Central memory CD8-positive, alpha-beta T cell (primary cell): ENCODE data around the gene C4orf50.
"Not testable (repeated sequence)": the region's sequence is repeated elsewhere in the genome, so short reads cannot be mapped to it uniquely, and the experiment has no call there.

ENCODE experiments used
- ATAC-seq: fragments of 150-1000 bp; cut with Tn5 transposase; replicated peaks from 2 replicates; pipeline ENCODE4 v1.10.0; 2022; ENCODE audit warnings: mild to moderate bottlenecking, moderate FRiP score, moderate number of reproducible peaks; ENCODE audit not compliant: poor library complexity, severe bottlenecking; ENCODE audit errors: extremely low read depth
- DNase-seq, 2 donors: peaks; one replicate each; pipeline ENCODE4 v3.0.0; 2021; ENCODE audit warnings: low spot score in 2 of 2
- H3K27ac Mint-ChIP-seq: one replicate; pipeline ENCODE4 v1.8.0; 2022; ENCODE audit warnings: low read depth, mild to moderate bottlenecking, moderate library complexity, mixed read lengths
- H3K27me3 Mint-ChIP-seq: one replicate; pipeline ENCODE4 v1.8.0; 2022; ENCODE audit warnings: mixed read lengths
- H3K36me3 Mint-ChIP-seq: one replicate; pipeline ENCODE4 v1.8.0; 2022; ENCODE audit warnings: mild to moderate bottlenecking, moderate library complexity, mixed read lengths; ENCODE audit not compliant: insufficient read depth
- H3K4me1 Mint-ChIP-seq: one replicate; pipeline ENCODE4 v1.8.0; 2022; ENCODE audit warnings: mixed read lengths
- H3K4me3 Mint-ChIP-seq: one replicate; pipeline ENCODE4 v1.8.0; 2022; ENCODE audit warnings: mild to moderate bottlenecking, moderate library complexity, mixed read lengths
- H3K9me3 Mint-ChIP-seq: one replicate; pipeline ENCODE4 v1.8.0; 2022; ENCODE audit warnings: mixed read lengths

C4orf50 gene

DNA sequence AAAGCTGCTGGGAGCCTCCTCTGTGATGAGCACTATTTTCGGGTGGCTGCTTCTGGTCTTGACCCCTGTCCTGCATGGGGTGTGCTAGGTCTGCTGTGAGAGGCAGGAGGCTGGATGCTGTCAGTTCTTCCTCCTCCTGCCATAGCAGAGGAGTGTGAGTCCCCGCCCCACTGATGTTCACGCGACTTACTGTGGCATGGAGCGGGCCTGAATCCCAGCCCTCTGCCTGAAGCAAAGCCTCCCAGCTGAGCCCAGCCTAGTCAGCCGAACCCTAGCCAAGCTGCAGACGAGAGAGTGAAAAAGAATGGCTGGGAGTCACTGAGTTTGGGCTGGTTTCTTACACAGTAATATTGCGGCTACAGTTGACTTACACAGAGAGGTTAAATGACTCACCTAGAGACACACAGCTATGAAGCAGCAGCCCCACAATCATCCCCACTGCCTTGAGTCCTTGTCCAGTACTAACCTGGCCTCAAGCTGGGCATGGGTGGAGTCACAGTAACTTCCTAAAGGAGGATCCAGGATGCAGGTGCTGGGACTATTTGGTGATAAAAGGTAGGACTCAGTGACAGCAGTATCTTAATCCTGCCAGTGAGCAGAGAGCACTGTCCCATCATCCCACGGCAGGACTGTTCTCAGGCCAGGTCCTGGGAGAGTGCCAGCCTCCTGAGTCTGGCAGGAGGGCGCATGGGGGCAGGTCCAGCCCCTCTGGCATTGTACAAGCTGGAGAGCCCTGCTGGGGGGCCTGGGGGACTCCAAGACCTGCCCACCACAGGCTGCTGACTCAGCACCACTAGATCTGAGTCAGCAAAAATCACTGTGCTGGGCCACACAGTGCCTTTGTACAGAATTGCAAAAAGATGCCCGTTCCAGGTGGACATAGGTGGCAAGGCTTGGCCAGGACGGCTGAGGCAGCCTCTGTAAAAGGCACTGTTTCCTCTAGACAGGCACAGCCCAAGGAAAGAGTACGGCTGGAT is 65.0 kb downstream of the C4orf50 start:
- Mint-ChIP-seq H3K4me1 (no peaks in the 10 kb centered on the region), H3K4me3 (no peak overlapping the region), H3K27me3 (no peaks in the 10 kb centered on the region), H3K27ac (no peak overlapping the region), H3K36me3 (peaks cover 2% of the 10 kb centered on the region), H3K9me3 (no peaks in the 10 kb centered on the region)
- DNase-seq (no peak), ATAC-seq (no peak)

DNA sequence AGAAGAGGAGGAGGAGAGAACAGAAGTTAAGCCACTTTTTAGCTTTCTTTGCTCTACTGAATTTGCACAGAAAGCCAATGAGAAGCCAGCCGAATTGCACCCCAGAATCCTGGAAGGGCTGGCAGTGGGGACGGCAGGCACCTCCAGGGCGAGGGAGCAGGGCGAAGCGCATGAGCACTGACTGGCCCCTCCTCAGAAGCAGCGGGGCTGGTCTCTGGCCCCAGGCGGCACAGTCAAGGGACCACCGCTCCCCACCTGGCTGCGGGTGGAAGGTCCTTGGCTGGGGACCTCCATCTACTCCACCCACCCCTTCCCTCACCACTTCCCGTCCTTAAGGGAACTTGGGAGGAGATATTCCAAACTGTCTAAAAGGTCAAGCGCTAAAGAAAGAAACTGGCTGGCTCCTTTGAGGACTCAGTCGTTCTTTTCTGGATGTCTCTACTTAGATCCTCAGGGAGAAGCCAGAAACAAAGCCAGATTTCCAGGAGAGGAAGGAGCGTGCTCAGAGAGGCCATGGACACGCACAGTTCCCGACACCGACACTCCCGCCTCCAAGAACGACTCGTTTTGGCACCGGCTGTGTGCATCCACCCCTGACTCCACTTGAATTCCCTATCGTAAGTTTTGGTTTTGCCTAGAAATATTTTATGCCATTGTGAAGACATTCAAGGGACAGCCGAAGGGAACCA is 65.8 kb downstream of the C4orf50 start:
- Mint-ChIP-seq H3K36me3 (peaks cover 2% of the 10 kb centered on the region), H3K9me3 (no peaks in the 10 kb centered on the region), H3K4me1 (no peaks in the 10 kb centered on the region), H3K27ac (no peak overlapping the region), H3K27me3 (no peaks in the 10 kb centered on the region), H3K4me3 (no peak overlapping the region)
- DNase-seq (no peak), ATAC-seq (no peak)

DNA sequence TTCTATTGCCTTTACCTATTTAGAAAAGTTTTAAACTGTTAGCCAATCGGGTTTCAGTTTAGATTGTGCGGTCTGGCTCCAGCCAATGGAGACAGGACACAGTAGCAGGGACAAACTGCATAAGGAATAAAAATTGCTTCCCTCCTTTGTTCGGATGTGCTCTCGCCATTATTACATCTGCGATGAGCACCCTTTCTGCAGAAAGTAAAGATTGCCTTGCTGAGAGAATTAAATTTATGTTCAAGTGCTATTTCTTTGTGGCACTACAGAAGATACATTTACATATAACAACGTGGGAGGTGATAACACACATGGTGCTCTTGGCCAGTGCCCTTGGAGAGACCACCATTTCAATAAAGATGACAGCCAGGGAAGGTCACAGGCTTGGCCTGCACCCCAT is 71.6 kb downstream of the C4orf50 start:
- ATAC-seq, H3K27me3 Mint-ChIP-seq, DNase-seq, H3K27ac Mint-ChIP-seq, H3K4me3 Mint-ChIP-seq, H3K9me3 Mint-ChIP-seq, H3K36me3 Mint-ChIP-seq: not testable (repeated sequence)
- peaks cover 14% of the 10 kb centered on the region for H3K4me1 Mint-ChIP-seq

DNA sequence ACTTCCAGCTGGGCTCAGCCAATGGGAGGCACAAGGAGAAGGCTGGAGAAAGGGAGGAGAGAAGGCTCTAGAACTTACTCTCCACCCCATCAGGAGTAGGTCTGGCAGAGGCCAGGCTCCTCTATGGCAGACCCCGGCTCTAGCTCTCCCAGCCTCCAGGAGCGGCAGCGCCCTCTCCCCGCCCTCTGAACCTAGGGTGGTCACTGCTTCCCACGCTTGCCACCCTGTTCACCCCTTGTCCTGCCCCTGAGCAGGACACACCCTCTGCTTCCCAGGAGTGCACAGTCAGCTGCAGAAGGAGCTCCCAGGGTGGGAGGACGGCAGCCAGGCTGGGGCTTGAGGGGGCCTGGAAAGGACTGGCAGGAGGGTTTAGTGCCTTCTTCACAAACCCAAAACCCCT is 72.3 kb downstream of the C4orf50 start:
- no peak for ATAC-seq
- Mint-ChIP-seq H3K9me3 (peaks cover 6% of the 10 kb centered on the region), H3K27me3 (no peaks in the 10 kb centered on the region), H3K4me3 (no peak overlapping the region), H3K4me1 (peaks cover 14% of the 10 kb centered on the region), H3K27ac (no peak overlapping the region), H3K36me3 (peaks cover 2% of the 10 kb centered on the region)
- DNase-seq: no peak

DNA sequence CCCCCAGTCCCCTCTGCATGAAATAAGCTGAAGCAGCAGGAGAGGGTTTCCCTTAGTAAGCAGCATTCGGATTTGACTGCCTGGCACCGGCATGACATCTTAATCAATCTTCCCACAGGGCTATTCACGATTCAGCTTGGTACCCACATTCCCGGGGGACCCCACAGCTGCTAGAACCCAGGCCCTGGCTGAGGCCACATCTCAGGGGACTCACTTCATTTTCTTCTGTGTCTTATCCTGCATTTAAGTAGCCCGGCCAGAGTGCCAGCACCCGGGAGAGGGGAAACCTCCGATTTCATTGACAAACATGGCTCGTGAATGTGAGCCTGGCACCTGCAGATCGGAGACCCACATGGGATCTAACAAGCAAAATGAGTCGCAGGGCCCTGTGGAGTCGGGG is 73.1 kb downstream of the C4orf50 start:
- DNase-seq (no peak), ATAC-seq (no peak)
- Mint-ChIP-seq H3K4me3 (no peak overlapping the region), H3K9me3 (peaks cover 6% of the 10 kb centered on the region), H3K27me3 (no peaks in the 10 kb centered on the region), H3K36me3 (peaks cover 2% of the 10 kb centered on the region), H3K4me1 (peaks cover 14% of the 10 kb centered on the region), H3K27ac (no peak overlapping the region)

DNA sequence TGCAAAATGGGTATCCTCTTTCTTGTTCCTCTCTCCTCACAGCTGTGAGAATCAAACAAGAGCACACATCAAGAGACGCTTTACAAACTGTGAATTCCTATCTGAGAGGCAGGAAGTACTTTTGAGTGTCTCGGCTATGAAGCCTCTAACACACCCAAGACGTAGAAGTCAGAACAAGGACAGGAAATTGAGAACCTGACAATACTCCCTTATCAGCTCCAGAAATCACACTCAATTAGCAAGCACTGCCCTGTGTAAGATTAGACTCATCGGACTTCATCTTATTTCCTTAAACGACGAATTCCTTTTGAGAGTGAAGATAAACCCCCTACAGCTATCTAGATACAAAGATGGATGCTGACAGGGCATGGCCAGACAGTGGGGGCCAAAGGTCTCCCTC is 74.7 kb downstream of the C4orf50 start:
- Mint-ChIP-seq H3K4me1 (peaks cover 14% of the 10 kb centered on the region), H3K4me3 (no peak overlapping the region), H3K9me3 (peaks cover 6% of the 10 kb centered on the region), H3K27ac (peak overlapping the region; percentile 86), H3K27me3 (no peaks in the 10 kb centered on the region), H3K36me3 (no peaks in the 10 kb centered on the region)
- DNase-seq: no peak
- peak; percentile 24 for ATAC-seq

DNA sequence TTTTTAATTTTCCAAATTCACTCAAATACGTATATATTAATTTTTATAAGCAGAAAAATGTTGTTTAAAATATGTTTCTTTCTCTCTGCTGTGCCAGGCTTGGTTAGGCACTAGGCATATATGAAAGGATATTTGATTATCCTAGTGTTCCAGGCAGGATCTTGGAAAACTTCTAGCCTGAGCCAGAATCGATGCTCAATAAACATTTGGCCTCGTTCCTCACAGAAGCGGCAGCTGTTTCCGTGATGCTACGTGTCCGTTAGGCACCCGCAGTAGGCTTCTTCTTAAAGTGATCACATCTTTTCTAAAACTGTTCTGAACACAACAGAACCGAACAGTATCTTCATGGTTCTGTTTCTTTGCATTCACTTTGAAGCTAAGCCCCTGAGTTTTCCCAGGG is 75.3 kb downstream of the C4orf50 start:
- no peak for ATAC-seq

DNA sequence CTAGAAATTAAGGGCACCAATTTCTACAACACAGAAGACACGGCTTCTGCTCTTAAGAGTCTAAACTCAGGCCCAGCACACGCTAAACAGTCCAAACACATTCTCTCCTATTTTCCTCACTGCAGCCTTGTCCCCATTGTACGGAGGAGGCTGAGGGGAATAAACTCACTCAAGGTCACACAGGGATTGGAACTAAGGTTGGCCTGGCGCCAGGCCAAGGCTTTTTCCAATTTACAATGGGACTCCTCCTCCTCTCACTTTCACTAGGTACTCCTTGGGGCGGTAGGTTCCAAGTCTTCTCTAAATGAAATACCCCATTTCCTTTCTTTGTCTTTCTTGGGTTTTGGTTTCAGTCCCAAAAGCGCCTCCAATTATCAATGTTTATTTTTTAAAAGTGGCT is 76.6 kb downstream of the C4orf50 start:
- Mint-ChIP-seq H3K27me3 (no peaks in the 10 kb centered on the region), H3K9me3 (peaks cover 6% of the 10 kb centered on the region), H3K4me1 (peaks cover 14% of the 10 kb centered on the region), H3K4me3 (no peak overlapping the region), H3K27ac (no peak overlapping the region), H3K36me3 (no peaks in the 10 kb centered on the region)
- ATAC-seq: no peak
- DNase-seq: no peak

More for the DNA sequence above, 75.3 kb downstream of the C4orf50 start:
- H3K27ac Mint-ChIP-seq: no peak overlapping the region
- peaks cover 6% of the 10 kb centered on the region for H3K9me3 Mint-ChIP-seq
- H3K36me3 Mint-ChIP-seq: no peaks in the 10 kb centered on the region
- DNase-seq: no peak
- H3K4me1 Mint-ChIP-seq: peaks cover 14% of the 10 kb centered on the region
- no peak overlapping the region for H3K4me3 Mint-ChIP-seq
- no peaks in the 10 kb centered on the region for H3K27me3 Mint-ChIP-seq

DNA sequence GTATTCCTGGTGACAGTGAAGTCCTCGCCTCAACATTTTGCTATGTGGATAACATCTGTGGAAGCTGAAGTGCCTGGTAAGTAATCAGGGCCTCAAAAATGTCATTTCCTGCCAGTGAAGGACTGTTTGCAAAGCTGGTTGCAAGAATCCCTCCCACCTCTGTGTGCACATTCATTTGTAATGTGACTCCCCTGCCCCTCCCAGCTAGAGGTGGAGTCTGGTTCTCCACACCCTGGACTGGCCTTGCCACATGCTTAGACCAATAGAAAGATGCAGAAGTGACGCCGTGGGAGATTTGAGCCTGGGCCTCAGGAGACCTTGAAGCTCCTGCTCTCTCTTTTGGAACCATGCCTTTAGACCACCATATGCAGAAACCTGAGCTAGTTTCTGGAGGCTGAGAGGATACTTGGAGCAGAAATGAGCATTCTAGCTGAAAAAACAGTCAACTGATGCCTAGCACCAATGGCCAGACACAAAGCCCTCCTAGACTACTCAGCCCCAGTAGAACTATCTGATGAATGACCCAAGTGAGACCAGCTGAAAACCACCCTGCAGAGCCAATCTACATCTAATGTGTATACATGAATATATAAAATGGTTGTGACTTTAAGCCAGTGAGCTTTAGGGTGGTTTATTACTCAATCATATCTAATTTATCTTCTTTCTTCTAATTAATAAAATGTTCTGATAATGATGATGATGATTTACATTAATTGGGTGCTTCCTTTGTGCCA is 77.6 kb downstream of the C4orf50 start:
- H3K27ac Mint-ChIP-seq: no peak overlapping the region
- peaks cover 14% of the 10 kb centered on the region for H3K4me1 Mint-ChIP-seq
- no peak overlapping the region for H3K4me3 Mint-ChIP-seq
- ATAC-seq (no peak), DNase-seq (no peak)
- no peaks in the 10 kb centered on the region for H3K36me3 Mint-ChIP-seq
- peaks cover 6% of the 10 kb centered on the region for H3K9me3 Mint-ChIP-seq
- no peaks in the 10 kb centered on the region for H3K27me3 Mint-ChIP-seq

DNA sequence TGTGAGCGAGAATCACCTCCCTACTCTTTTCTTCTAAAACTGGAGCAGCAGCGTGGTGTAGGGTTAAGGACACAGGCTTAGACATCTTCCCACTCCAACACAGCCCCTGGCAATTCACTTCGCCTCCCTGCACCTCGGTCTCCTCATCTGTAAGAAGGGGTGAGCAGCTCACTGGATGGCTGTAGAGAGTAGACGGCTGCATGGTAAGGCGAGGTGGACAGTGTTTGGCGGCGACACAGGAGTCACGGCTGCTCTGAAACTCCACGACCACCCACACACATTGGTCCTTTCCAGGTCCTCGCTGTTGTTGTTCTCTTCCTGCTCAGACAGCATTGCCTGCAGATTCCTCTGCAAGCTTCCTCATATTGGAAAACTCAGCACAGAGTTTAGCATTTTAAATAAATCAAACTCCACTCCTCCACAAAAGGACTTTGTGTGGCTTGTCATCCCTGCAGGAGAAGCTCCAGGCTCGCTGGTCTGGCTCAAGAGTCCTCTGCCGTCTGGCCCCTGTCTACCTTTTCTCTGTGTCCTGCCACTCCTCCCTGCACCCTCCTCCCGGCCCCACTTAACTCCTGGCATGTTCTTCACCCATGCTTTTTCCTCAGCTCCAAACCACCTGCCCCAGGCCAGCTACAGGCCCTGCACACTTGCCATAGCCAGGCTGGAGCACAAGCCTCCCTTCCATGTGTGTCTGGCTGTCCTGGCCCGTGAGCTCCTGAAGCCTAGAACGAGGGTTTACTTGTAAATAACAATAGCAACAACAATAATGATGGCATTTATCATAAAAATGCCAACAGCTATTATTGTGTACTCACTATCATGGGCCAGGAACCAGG is 84.0 kb downstream of the C4orf50 start:
- ATAC-seq (no peak), DNase-seq (no peak)
- Mint-ChIP-seq H3K27me3 (peaks cover 7% of the 10 kb centered on the region), H3K36me3 (no peaks in the 10 kb centered on the region), H3K4me1 (no peaks in the 10 kb centered on the region), H3K27ac (no peak overlapping the region), H3K9me3 (no peaks in the 10 kb centered on the region), H3K4me3 (no peak overlapping the region)

DNA sequence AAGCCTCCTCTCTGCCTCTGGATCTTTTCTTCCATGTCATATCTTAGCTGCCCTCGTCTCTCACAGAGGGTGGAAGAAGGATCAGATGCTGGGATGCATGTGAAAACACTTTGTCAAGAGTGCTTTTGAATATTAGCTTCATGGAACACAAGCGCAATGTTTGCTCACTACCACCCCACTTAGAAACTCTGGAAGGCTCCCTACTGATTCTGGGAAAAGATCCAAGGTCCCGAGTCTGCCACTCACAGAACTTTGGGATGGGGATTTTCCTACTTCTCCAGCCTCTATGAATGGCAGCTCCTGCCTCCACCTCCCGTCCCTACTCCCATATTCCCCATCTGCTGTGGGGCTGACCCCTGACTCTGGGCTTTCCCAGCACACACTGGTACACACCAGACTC is 85.1 kb downstream of the C4orf50 start:
- H3K4me1 Mint-ChIP-seq: no peaks in the 10 kb centered on the region
- H3K27ac Mint-ChIP-seq: no peak overlapping the region
- no peak for DNase-seq
- no peak for ATAC-seq
- no peak overlapping the region for H3K4me3 Mint-ChIP-seq
- no peaks in the 10 kb centered on the region for H3K9me3 Mint-ChIP-seq
- H3K36me3 Mint-ChIP-seq: no peaks in the 10 kb centered on the region
- H3K27me3 Mint-ChIP-seq: peaks cover 7% of the 10 kb centered on the region

DNA sequence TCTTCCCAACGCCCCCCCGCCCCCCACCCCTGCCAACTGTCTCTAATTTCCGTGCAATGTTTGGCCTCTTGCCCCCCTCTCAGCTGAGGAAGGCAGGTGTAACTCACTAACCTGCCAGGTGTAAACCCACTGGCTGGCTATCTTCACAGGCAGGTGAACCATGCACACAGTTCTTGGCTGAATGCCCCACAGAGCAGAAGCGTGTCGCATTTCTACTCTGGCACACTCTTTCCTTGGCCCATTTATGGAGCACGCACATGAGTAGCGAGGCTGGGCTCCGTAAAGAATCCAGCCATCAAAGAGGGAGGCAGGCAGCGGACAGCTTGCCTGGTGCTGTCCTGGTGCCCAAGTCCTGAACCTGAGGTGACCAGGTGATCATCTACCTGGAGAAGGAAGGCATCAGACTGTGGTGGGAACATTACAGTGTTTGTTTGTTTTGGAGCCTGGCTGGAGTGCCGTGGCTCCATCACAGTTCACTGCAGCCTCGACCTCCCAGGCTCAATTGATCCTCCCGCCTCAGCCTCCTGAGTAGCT is 86.1 kb downstream of the C4orf50 start:
- no peak for DNase-seq
- H3K27me3 Mint-ChIP-seq: peaks cover 7% of the 10 kb centered on the region
- no peak for ATAC-seq
- H3K9me3 Mint-ChIP-seq: no peaks in the 10 kb centered on the region
- no peak overlapping the region for H3K4me3 Mint-ChIP-seq
- no peaks in the 10 kb centered on the region for H3K36me3 Mint-ChIP-seq
- H3K4me1 Mint-ChIP-seq: no peaks in the 10 kb centered on the region
- no peak overlapping the region for H3K27ac Mint-ChIP-seq
